Activated CD8-positive, alpha-beta memory T cell treated with anti-CD3 and anti-CD28 coated beads, Interleukin-2, amount 50 U/mL, for 24 hours (primary cell): ENCODE results near the gene ZDHHC9.

Source experiments
- DNase-seq: peaks from one replicate; pipeline ENCODE4 v3.0.0-alpha.2; 2020; ENCODE audit errors: extremely low read depth

The ZDHHC9 gene

DNA sequence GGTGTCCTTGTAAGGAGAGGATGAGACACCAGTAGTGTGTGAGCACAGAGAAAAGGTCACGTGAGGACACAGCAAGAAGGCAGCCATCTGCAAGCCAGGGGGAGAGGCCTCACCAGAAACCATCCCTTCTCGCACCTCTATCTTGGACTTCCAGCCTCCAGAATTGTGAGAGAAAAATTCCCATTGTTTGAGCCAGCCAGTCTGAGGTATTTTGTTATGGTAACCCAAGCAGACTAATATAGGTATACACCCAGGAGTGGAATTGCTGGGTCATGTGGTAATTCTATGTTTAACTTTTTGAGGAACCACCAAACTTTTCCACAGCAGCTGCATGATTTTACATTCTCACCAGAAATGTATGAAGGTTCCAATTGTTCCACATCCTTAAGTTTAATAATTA lies 25.6 kb downstream of the ZDHHC9 start:
- DNase-seq, result no peak

DNA sequence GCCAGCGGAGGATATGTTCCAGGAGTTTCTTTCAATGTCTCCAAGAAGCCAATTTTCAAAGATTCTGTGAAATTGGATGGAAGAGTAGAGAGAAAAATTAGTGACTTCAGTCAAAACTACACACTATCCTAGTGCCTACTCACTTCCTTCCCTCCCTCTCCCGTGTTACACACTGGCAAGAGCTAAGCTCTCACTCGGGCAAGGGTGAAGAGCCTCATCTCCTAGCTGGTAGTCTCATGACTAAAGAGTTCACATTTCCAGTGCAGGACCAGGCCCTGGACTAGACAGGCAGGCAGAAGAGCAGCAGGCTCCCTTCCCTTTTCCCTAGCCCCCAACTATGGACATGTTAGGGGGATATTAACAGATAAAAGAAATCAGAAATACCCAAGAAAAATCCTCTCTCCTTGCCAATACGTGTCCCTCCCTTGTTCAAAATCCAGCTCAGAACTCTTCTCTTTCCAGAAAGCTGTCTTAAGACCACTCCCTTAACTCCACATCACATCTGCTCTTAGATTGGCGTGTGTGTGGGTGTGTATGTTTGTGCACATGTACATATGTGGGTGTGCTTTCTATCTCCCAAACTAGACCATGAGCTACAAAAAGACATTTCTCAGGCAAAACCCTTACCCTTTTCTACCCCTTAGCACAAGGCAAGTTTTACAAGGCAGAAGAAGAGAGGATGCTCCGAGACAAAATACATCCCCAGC lies 29.9 kb downstream of the ZDHHC9 start:
- no peak for DNase-seq

DNA sequence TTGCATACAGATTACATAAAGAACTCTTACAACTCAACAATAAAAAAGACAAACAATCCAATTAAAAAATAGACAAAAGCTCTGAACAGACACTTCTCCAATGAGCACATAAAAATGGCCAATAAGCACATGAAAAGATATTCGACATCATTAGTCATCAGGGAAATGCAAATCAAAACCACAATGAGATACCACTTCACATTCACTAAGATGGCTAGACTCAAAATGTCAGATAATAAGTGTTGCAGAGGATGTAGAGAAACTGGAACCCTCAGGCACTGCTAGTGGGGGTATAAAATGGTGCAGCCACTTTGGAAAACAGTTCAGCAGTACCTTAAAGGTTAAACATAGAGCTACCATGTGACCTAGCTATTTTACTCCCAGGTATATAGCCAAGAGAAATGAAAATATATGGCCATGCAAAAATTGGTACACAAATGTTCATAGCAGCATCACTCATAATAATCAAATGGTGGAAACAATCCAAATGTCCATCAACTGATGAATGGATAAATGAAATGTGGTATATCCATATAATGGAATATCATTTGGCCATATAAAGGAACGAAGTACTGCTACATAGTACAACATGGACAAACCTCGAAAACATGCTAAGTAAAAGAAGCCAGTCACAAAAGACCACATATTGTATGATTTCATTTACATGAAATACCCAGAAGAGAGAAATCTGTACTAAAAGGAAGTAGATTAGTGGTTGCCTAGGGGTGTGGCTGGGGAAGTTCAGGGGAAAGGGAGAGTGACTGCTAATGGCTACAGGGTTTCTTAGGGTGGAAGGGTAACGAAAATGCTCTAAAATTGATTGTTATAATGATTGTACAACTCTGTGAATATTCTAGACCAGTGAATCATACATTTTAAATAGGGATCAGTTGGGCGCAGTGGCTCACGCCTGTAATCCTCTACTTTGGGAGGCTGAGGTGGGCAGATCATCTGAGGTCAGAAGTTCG lies 34.6 kb downstream of the ZDHHC9 start:
- no peak for DNase-seq

DNA sequence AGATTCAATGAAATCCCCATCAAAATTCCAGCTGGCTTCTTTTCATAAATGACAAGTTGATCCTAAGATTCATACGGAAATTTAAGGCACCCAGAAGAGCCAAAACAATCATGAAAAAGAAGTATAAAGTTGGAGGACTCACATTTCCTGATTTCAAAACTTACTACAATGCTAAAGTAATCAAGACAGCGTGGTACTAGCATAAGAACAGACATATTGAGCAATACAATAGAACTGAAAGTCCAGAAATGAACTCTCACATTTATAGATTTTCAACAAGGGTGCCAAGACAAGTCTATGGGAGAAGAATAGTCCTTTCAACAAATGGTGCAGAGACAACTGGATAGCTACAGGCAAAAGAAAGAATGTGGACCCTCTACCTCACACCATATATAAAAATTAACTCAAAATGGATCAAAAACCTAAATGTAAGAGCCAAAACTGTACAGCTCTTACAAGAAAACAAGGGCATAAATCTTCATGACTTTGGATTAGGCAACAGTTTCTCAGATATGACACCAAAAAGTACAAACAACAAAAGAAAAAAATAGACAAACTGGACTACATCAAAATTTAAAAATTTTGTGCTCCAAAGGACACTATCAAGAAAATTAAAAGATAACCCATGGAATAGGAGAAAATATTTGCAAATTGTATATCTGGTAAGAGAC lies 35.4 kb downstream of the ZDHHC9 start:
- no peak for DNase-seq

DNA sequence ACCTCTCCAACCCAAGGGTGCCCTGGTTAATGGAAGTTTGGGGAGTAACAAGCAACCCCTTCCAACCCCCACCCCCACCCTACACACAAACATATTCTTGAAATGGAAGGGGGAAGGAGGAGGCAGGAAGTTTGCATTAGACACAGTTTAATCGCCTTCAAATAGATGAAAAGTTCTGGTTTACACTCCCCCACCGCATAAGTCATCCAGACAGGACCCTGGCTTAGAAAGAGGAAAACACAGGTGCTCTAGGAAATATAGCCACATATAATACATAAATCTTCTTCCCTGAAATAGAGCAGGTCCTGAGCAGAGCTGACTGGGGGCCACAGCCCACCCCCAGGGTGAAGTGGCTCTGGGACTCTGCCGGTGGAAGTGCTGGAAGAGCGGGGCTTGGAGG lies 38.9 kb downstream of the ZDHHC9 start:
- no peak for DNase-seq

DNA sequence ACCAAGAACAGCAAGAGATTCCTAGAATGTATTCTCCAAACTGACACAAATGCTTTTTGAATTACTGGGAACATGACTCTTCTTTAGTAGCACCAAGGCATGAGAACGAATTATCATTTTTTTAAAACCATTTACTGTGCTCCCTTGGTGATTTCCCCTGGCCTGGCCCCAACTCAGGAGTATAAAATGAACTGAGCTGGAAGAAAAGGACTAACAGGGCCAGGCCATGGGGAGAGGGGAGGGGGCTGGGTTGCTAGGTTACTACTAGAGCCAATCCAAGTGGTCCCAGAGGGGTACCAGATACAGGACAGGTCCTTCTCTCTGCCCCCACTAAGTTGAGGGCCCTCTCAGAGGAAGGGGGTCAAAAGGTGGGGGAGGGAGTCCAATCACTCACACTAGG lies 40.8 kb downstream of the ZDHHC9 start:
- DNase-seq, result no peak

DNA sequence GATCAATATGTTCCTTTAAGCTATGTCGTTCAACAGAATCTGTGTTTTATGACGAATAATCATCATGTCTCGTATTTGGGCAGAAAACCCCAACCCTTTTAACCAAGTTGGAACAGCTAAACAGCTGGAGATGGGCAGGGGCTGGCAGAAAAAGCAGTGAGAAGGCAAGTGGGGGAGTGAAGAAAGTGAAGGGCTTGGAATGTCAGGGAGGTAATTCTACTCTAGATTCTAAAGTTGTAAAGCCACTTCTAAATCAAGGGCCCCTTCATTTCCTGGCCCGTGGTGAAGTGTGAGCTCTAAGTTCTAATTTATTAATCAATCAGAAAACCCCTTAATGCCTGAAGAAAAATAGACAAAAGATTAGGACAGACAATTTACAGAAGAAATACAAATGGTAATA lies 43.5 kb downstream of the ZDHHC9 start:
- DNase-seq, result no peak

DNA sequence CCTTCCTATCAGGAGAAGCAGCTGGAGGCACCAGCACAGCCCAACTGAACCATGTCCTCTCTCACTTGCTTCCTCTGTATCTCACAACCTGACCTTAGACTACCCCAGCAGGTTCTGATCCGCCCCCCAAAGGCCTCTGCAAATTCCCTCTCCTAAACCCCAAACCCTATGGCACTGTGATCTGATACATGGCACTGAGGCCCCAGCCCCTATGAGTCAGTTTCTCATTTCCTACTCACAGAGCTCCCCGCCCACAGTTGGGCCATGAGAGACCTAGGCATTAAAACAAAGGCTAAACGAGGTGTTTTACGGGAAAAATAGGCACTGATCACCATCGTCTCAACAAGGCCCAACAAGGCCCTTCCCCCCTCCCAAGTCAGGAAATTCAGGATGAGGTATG lies 44.8 kb downstream of the ZDHHC9 start:
- no peak for DNase-seq

DNA sequence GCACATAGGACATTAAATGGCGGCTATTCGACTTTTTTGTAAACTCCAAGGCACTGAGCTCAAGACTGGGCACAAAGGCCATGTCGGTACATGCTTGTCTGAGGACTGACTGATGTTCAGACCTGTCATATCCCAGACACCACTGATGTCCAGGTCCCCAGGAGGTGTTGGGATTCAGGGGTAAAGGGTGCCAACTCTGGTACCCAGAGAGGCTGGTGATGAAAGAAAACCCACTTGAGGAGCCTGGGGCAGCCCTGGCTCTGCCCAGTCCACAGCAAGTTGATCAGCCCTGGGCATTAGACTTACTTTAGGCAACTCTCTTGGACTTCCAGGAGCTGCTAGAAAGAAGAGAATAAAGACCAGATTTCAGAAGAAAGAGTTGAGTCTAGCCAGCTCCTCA lies 45.2 kb downstream of the ZDHHC9 start:
- no peak for DNase-seq

DNA sequence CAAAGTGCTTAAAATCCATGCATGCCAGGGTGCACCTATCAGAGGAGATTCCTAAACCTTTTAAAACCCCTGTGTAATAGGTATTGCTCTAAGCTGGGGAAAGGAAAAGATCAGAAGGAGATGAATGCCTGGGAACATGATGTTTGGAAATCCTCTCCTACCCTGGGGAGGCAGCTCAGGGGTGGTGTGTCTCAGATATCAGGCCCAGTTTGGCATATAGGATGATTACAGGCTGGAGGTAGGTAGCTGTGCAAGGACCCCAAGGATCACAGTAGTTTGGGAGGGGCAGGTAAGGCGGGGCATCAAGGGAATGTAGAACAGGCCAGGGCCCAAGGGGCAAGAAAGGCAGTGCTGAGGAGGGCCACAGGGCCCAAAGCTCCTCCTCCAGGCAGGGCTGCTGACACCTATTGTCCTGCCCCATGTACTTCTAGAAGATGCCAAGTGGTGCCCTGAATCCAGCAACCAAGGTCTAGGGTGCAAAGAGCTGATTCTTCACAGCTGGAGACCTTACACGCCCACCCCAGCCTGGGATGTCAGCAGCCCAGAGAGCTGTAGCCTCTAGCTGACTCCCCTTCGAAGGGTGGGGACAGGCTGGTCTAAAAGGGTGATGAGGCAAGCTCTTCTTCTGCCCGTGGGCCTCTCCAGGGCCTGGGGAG lies 46.3 kb downstream of the ZDHHC9 start:
- DNase-seq, result no peak

DNA sequence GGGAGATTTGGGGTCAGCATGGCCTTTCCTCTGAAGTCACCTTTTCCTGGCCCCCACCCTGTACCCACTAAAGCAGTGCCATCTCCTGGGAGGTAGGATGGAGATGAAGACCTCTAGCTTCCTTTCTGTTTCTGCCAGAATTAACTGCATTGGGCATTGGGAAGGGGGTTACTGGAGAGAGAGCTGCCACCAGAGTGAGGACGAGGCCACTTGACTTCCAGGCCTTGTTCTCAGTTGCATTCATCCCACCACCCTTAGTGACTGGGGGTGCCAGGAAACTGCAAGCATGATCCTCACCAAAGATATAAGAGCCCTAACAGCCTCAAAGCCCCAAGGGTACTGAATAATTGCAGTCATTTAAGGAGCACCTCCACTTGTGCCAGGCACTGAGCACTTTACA lies 48.1 kb downstream of the ZDHHC9 start:
- DNase-seq, result no peak

DNA sequence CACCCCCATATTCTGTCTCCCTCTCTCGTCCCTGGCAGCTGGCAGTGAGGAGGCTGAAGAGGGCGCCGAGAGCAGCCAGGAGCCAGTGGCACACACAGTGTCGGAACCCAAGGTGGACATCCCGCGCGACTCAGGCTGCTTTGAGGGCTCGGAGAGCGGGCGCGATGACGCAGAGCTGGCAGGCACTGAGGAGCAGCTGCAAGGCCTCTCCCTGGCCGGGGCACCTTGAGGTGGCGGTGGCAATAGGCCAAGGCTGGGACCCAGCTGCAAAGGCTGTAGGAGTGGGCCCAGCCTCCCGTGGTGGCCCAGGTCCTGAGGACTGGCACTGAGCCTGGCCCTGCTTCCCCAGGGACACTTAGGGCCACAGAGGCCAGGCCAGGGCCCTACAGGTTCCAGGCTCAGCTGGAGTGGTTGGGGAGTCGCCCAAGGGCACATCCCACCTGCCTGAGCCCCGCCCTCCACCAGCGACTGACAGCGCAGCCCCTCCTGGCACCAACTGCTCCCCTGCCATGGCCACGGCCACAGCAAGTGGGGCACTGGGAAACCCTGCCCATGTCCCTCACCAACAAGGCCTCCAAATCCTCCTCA lies 50.0 kb downstream of the ZDHHC9 start:
- DNase-seq, result no peak

DNA sequence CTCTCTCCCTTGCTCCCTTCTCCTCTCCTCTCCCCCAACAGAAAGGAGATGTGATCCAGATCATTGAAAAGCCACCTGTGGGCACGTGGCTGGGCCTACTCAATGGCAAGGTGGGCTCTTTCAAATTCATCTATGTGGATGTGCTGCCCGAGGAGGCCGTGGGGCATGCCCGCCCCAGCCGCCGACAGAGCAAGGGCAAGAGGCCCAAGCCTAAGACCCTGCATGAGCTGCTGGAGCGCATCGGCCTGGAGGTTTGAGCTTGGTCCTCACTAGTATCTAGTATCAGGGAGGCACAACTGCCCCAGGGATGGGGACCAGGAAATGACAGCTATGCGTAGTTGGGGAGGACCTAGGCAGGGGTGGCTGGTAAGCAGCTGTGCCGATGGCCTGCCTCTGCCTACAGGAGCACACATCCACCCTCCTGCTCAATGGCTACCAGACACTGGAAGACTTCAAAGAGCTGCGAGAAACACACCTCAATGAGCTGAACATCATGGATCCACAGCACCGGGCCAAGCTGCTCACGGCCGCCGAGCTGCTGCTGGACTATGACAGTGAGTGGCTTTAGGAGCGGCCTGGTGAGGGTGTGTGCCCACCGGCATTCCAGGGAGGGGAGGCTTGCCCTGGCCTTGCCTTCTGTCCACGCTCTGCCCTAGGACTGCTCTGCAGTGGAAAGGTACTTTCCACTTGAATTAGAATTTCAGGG lies 50.9 kb downstream of the ZDHHC9 start:
- no peak for DNase-seq

DNA sequence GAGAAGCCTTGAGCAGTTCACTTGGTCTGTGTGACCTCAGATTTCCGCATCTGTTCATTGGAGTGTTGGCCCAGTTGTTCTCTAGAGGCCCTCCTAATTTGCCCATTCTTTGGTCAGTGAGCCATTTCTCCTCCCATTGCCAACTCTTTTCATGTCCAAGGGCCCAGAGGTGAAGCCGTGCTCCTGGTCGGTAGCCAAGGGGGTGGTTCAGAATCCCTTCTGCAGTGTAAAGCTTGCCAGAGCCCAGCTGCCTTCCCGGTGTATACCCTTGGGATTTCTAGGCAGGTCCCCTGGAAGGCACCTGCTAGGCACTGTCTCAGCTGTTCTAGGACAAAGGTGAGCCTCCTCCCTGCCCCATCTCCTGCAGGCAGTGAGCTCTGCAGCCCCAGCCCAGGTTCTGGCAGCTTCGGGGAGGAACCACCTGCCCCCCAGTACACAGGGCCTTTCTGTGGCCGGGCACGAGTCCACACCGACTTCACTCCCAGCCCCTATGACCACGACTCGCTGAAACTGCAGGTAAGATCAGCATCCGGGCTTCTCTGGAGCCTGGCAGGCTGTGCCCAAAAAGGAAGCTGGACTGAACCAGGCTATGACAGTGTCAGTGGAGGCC lies 51.6 kb downstream of the ZDHHC9 start:
- no peak for DNase-seq

DNA sequence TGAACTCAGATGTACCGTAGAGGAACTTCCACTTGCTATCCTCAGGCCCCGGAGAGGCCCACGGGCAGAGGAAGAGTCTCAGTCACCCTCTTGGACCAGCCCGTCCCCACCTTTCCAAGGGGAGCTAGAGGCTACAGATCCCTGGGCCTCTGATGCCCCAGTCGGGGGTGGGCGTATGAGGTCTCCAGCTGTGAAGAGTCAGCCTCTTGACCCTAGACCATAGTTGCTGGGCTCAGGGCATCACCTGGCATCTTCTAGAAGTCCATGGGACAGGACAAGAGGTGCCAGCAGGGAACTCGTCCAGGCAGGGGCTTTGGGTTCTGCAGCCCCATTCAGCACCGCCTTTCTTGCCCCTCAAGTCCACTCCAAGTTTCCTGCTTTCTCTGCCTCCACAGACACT lies 52.4 kb downstream of the ZDHHC9 start:
- no peak for DNase-seq

DNA sequence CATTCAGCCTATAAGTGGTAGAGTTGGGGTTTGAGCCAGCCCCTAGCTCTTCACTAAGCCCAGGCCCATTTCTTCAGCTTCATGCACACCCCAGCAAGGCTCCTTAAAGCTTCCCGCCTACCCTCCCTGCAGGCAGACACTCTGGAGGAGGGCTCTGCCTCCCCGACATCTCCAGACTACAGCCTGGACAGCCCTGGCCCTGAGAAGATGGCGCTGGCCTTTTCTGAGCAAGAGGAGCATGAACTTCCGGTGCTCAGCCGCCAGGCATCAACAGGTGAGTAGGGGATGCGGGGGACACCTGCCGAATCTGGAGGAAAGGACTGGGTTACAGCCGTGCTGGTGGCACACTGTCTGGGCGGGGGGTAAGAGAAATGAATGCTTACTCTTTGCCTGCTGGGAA lies 52.9 kb downstream of the ZDHHC9 start:
- DNase-seq, result no peak

DNA sequence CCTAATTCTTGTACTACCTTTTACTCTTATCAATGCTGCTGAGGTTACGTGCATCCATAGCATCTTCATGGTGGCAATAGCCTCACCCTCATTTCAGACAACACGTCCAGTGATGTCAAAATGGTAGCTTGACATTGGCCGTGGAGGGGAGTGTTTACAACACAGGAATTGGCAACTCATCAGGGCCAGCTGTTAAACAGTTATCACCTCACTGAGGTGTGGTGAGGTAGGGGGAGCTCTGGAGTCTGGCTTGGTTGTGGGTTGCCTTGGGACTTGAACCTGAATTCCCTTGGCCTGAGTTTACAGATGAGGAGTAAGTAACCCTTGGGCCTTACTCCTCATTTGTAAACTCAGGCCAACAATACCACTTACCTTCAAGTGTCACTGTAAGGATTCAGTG lies 53.5 kb downstream of the ZDHHC9 start:
- no peak for DNase-seq

DNA sequence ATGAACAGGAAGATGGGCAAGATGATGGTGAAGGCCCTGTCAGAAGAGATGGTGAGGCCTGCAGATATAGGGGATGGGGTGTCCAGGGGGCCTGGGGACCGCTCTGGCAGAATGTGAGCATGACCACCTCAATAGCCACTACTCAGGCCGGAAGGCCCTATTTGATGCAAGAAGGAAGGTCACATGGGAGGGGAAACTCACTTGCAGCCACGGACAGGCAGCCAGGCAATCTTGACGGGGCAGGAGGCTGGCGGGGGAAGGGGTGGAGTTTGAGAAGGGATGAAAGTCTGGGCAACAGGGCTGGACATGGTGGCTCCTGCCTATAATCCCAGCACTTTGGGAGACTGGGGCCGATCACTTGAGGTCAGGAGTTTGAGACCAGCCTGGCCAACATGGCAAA lies 55.2 kb downstream of the ZDHHC9 start:
- no peak for DNase-seq

DNA sequence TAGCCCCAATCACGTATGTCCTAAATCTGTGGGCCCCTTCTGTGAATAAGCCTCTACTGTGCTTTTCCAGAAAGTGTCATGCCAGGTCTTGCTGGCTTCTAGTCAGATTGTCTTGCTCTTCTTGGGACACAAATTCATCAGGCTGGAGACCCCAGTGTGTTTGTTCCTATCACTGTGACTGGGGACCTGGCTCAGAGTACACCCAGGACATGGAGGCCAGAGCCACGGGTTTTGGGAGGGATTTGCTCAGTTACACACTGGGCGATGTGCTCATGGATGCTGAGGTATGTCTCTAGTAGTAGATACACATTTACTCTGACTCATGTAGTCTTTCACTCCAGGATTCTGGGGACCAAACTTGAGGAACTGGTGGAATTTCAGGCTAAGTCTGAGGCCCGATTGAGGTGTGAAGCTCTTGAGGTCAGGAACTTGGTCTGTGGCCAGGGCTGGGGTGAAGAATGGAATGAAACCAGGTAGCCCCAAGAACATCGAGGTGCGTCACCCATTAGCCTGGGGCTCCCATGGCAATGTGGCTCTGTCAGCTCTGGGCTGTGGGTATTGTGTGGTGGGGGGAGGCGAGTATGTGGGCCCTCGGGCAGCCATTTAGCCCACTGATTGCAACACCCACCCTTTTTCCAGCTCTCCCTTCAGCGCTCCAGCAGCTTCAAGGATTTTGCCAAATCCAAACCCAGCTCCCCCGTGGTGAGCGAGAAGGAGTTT lies 56.2 kb downstream of the ZDHHC9 start:
- DNase-seq, result no peak

DNA sequence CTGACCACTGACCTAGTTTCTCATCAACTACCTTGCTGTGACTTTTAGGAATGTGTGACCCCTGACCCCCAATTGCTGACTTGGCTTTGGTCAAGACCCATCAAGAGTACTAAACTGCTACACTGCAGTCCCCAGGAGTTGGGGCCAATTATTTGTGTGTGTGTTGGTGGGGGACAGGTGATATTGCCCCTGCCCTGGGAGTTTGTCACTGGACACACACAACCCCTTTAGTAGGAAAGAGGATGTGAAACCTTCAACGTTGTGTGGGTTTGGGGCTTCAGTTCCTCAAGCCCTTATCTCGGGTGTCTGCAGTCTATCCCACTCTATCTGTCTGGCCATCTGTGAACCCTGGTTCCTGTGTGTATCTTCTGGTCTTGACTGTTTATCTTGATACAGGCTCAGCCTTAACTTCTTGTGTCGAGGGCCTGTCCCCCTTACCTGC lies 57.5 kb downstream of the ZDHHC9 start:
- DNase-seq, result no peak
